Osteoblast (primary cell): ENCODE measurements around the gene SLC6A4. TPM values are rescaled to one million over a fixed set of nuclear protein-coding genes. Genes with fewer than 3 reads are reported as not detected.
A peak's percentile ranks its signal among the peaks of the same experiment; 100 is the strongest.

Source experiments
- DNase-seq: peaks from one replicate; pipeline ENCODE4 v3.0.0; 2011; ENCODE audit warnings: low spot score, mixed read lengths; ENCODE audit not compliant: insufficient read length; ENCODE audit errors: missing footprints
- H2AFZ ChIP-seq: 2 replicates; pipeline ENCODE4 v1.6.0; 2011; ENCODE audit warnings: mild to moderate bottlenecking, low read length
- H3K27ac ChIP-seq: 2 replicates; pipeline ENCODE4 v1.5.1; 2011; ENCODE audit warnings: mild to moderate bottlenecking, low read depth, low read length, moderate library complexity
- H3K27me3 ChIP-seq: 2 replicates; pipeline ENCODE4 v1.6.0; 2012; ENCODE audit warnings: mild to moderate bottlenecking, control low read depth, inconsistent platforms, low read length, moderate library complexity; ENCODE audit not compliant: insufficient read depth
- H3K36me3 ChIP-seq: 2 replicates; pipeline ENCODE4 v1.5.1; 2011; ENCODE audit warnings: mild to moderate bottlenecking, low read length, control low read depth, moderate library complexity; ENCODE audit not compliant: insufficient read depth
- H3K4me1 ChIP-seq: 2 replicates; pipeline ENCODE4 v1.5.1; 2011; ENCODE audit warnings: mild to moderate bottlenecking, low read length, control low read depth, moderate library complexity; ENCODE audit not compliant: insufficient read depth
- H3K4me2 ChIP-seq: 2 replicates; pipeline ENCODE4 v1.6.0; 2011; ENCODE audit warnings: mild to moderate bottlenecking, low read length; ENCODE audit not compliant: insufficient read depth
- H3K4me3 ChIP-seq: fragments of 200-600 bp; sonication (generic); 3 replicates; pipeline ENCODE4 v1.5.1; 2012; ENCODE audit warnings: mild to moderate bottlenecking, low read length, inconsistent platforms; ENCODE audit not compliant: insufficient read depth
- H3K79me2 ChIP-seq: 2 replicates; pipeline ENCODE4 v1.6.0; 2012; ENCODE audit warnings: mild to moderate bottlenecking, low read length, control low read depth, inconsistent platforms; ENCODE audit not compliant: insufficient read depth
- H3K9me3 ChIP-seq: 2 replicates; pipeline ENCODE4 v1.5.1; 2011; ENCODE audit warnings: low read depth, low read length, control low read depth
- H4K20me1 ChIP-seq: 2 replicates; pipeline ENCODE4 v1.6.0; 2012; ENCODE audit warnings: mild to moderate bottlenecking, low read length, control low read depth; ENCODE audit not compliant: insufficient read depth
- total RNA-seq: library from RNA; depleted of rRNA; stranded (reverse); fragments of >200 nt; gene quantifications from 2 replicates; pipeline ENCODE4 v1.2.3, GENCODE V29; 2012
- TF ChIP-seq, protein P1 (sequence below): IDR thresholded peaks from 2 replicates; pipeline ENCODE4 v1.5.1; 2011; ENCODE audit warnings: mild to moderate bottlenecking, low read depth, low read length, moderate library complexity; ENCODE audit errors: extremely low read depth

The SLC6A4 gene
- total RNA-seq, 1 donor, result 0.36 TPM

DNA sequence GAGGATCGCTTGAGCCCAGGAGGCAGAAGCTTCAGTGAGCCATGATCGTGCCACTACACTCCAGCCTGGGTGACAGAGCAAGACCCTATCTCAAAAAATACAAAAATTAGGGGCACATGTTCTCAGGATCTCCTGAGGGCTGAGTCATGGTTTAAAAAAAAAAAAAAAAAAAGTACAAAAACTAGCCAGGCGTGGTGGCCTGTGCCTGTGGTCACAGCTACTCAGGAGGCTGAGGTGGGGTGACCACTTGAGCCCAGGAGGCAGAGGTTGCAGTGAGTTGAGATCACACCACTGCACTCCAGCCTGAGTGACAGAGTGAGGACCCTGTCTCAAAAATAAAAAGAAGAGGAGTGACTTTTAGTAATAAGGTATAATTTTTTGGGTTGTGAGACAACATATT is 39.4 kb upstream of the SLC6A4 start:
- Histone ChIP-seq H3K27ac (no peak overlapping the region), H3K27me3 (no peaks in the 10 kb centered on the region), H3K79me2 (no peaks in the 10 kb centered on the region), H3K9me3 (no peaks in the 10 kb centered on the region), H3K4me3 (no peak overlapping the region), H2AFZ (no peak overlapping the region), H3K36me3 (peaks cover 41% of the 10 kb centered on the region), H3K4me2 (no peak overlapping the region), H4K20me1 (no peaks in the 10 kb centered on the region), H3K4me1 (peaks cover 18% of the 10 kb centered on the region)
- TF ChIP-seq, protein P1, sequence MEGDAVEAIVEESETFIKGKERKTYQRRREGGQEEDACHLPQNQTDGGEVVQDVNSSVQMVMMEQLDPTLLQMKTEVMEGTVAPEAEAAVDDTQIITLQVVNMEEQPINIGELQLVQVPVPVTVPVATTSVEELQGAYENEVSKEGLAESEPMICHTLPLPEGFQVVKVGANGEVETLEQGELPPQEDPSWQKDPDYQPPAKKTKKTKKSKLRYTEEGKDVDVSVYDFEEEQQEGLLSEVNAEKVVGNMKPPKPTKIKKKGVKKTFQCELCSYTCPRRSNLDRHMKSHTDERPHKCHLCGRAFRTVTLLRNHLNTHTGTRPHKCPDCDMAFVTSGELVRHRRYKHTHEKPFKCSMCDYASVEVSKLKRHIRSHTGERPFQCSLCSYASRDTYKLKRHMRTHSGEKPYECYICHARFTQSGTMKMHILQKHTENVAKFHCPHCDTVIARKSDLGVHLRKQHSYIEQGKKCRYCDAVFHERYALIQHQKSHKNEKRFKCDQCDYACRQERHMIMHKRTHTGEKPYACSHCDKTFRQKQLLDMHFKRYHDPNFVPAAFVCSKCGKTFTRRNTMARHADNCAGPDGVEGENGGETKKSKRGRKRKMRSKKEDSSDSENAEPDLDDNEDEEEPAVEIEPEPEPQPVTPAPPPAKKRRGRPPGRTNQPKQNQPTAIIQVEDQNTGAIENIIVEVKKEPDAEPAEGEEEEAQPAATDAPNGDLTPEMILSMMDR, result no peak
- no peak for DNase-seq

DNA sequence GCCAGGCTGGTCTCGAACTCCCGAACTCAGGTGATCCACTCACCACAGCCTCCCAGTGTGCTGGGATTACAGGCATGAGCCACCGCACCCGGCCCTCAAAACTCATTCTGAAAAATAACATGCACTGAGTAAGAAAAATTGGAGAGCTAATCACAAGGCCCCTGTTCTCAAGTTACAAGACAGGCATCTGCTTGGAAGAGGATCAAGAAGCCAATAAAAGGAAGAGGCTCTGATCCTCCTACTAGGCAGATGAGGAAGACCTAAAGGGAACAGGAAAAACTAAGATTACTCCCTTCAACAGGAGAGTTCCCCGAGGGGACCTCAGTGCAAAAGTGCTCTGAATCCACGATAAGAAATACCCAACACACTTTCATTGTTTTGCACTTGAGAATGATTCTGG is 37.9 kb upstream of the SLC6A4 start:
- Histone ChIP-seq H2AFZ (no peak overlapping the region), H3K4me2 (no peak overlapping the region), H4K20me1 (no peaks in the 10 kb centered on the region), H3K27me3 (no peaks in the 10 kb centered on the region), H3K4me1 (peaks cover 19% of the 10 kb centered on the region), H3K27ac (no peak overlapping the region), H3K79me2 (no peaks in the 10 kb centered on the region), H3K9me3 (no peaks in the 10 kb centered on the region), H3K36me3 (peaks cover 35% of the 10 kb centered on the region), H3K4me3 (no peak overlapping the region)
- TF ChIP-seq, protein P1, result no peak
- DNase-seq, result no peak

DNA sequence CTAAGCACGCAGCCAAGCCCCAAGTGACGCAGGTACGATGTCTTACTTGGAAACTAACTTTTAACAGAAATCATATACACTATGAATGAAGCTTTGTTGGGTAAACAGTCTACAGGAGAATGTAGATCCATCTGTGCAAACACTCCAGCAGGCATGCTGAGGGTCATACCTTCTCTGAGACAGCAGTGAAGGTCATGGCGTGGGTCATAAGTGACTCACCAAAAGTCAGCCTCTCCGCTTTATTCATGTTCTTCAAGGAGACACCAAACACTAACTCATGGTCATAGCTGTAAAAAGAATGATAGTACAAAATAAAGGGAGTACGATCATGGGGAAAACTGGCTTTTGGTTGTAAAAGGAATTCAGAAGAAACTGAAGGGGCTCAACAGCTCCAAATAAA is 35.6 kb upstream of the SLC6A4 start:
- Histone ChIP-seq H3K9me3 (no peaks in the 10 kb centered on the region), H3K27me3 (no peaks in the 10 kb centered on the region), H3K4me1 (peaks cover 20% of the 10 kb centered on the region), H4K20me1 (no peaks in the 10 kb centered on the region), H2AFZ (no peak overlapping the region), H3K4me2 (no peak overlapping the region), H3K79me2 (no peaks in the 10 kb centered on the region), H3K27ac (peak overlapping the region; percentile 1), H3K36me3 (peaks cover 36% of the 10 kb centered on the region), H3K4me3 (no peak overlapping the region)
- TF ChIP-seq, protein P1, result no peak
- DNase-seq, result no peak

DNA sequence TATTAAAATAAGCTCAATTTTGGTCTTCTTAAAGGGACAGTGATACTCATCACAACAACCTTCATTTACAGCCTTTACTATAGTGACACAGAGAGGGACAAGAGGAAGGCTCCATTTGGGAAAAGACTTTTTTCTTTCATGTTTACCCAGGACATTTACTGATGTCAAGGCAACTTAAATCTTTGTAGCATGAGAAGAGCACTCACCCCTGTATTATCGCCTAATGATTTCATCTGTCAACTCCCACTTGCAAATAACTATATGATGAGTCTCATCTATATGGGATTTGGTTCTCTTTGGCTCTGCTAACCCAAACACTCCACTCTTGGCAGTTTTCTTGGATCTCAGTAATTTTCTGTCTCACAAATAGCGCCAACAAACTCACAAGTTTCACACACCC is 32.1 kb upstream of the SLC6A4 start:
- Histone ChIP-seq H3K4me2 (peak overlapping the region; percentile 12), H3K27me3 (no peaks in the 10 kb centered on the region), H3K9me3 (no peaks in the 10 kb centered on the region), H2AFZ (no peak overlapping the region), H3K4me1 (peaks cover 38% of the 10 kb centered on the region), H3K36me3 (peaks cover 44% of the 10 kb centered on the region), H3K4me3 (no peak overlapping the region), H3K79me2 (no peaks in the 10 kb centered on the region), H3K27ac (peak overlapping the region; percentile 80), H4K20me1 (no peaks in the 10 kb centered on the region)
- TF ChIP-seq, protein P1, result no peak
- peak; percentile 81 for DNase-seq
